Ovary (tissue), 9 donors: ENCODE data around the gene BRD3. TPM values are rescaled to one million over a fixed set of nuclear protein-coding genes. Genes with fewer than 3 reads are reported as not detected.
"Not testable (repeated sequence)": the region's sequence is repeated elsewhere in the genome, so short reads cannot be mapped to it uniquely, and the experiment has no call there.

Experiments
- DNase-seq, 5 donors: peaks; one replicate each; pipeline ENCODE4 v3.0.0-alpha.2; 2019 to 2020
- H3K27ac ChIP-seq, 2 donors: fragments of 200-600 bp; one replicate each; pipeline versions ENCODE4 v1.5.1 to v1.8.0; 2019 to 2022
- H3K27me3 ChIP-seq: fragments of 200-600 bp; one replicate; pipeline ENCODE4 v1.8.0; 2022
- H3K36me3 ChIP-seq: fragments of 200-600 bp; sonication (generic); one replicate; pipeline ENCODE4 v1.5.1; 2019
- H3K4me1 ChIP-seq: one replicate; pipeline ENCODE4 v1.8.1; 2013; ENCODE audit warnings: mild to moderate bottlenecking, moderate library complexity; ENCODE audit not compliant: insufficient read depth
- H3K4me3 ChIP-seq: fragments of 200-600 bp; sonication (generic); one replicate; pipeline ENCODE4 v1.5.1; 2017
- H3K9me3 ChIP-seq, 2 donors: fragments of 200-600 bp in 1 of 2; sonication (generic) in 1 of 2; one replicate each; pipeline versions ENCODE4 v1.5.1 to v1.8.1; 2013 to 2019; ENCODE audit warnings: mild to moderate bottlenecking in 1 of 2, moderate library complexity in 1 of 2
- EP300 ChIP-seq: sonication (generic); formaldehyde crosslinking; IDR thresholded peaks from one replicate; pipeline ENCODE4 v1.6.1; 2017; ENCODE audit warnings: antibody characterized with exemption
- POLR2A ChIP-seq: fragments of 450-650 bp; IDR thresholded peaks from one replicate; pipeline ENCODE4 v1.6.1; 2017; ENCODE audit warnings: antibody characterized with exemption, mild to moderate bottlenecking, moderate library complexity
- WGBS, 3 donors: extraction: QIAGEN DNeasy Blood & Tissue Kit in 1 of 3; methylation state at CpG; one replicate each; pipeline versions ENCODE4 v1.1.5 to v1.1.7; 2013 to 2017; 5-methylcytosine and 5-hydroxymethylcytosine counted together
- intact Hi-C, 4 donors: fragments of 100-400 bp; cut with DNase I; formaldehyde crosslinking; loops; one replicate each; pipeline versions ENCODE4 v1.11.0 to v1.15.1; 2022 to 2023
- polyA plus RNA-seq, 2 donors: library from polyadenylated mRNA; stranded (reverse); fragments of 200-250 nt in 1 of 2; fragments of 350-450 nt in 1 of 2; fragmentation: Illumina TruSeq in 1 of 2; extraction: RNeasy Lipid Tissue Mini Kit (QIAGEN cat#74804) in 1 of 2; gene quantifications; one replicate each; pipeline ENCODE4 v1.2.3, GENCODE V29; 2013 to 2014
- total RNA-seq, 7 donors: library from RNA; depleted of rRNA in 2 of 7; stranded (reverse); fragments of >200 nt in 2 of 7; fragmentation: NEBNext Ultra II Directional in 3 of 7; extraction: Animal tissue kit (Norgen Biotek cat#: 25700) in 3 of 7; gene quantifications; one replicate each; pipeline versions ENCODE4 v1.1.0 to v1.2.4, GENCODE V29; 2016 to 2023
- TF ChIP-seq, protein P1 (sequence below), 3 donors: fragments of 450-650 bp in 2 of 3; fragments of 200-600 bp in 1 of 3; IDR thresholded peaks; one replicate each; pipeline versions ENCODE4 v1.5.1 to v1.8.0; 2016 to 2022; ENCODE audit warnings: antibody characterized with exemption in 3 of 3, mild to moderate bottlenecking in 1 of 3
- donor health status: DM: no; HTN: no; CAD: no; lungs with moderate emphysema.
- donor health status: DM: no; HTN: no; CAD: no.
- donor health status: Bipolar disorder and iron deficiency.
- donor health status: DM: yes; HTN: yes; CAD: no.
- donor health status: DM: no; HTN: no; CAD: no.
- donor health status: DM: yes; HTN: yes; CAD: no.

BRD3 gene
- total and polyA plus RNA-seq, 9 donors, result 14.9 to 52.1 (median 39.2) TPM

DNA sequence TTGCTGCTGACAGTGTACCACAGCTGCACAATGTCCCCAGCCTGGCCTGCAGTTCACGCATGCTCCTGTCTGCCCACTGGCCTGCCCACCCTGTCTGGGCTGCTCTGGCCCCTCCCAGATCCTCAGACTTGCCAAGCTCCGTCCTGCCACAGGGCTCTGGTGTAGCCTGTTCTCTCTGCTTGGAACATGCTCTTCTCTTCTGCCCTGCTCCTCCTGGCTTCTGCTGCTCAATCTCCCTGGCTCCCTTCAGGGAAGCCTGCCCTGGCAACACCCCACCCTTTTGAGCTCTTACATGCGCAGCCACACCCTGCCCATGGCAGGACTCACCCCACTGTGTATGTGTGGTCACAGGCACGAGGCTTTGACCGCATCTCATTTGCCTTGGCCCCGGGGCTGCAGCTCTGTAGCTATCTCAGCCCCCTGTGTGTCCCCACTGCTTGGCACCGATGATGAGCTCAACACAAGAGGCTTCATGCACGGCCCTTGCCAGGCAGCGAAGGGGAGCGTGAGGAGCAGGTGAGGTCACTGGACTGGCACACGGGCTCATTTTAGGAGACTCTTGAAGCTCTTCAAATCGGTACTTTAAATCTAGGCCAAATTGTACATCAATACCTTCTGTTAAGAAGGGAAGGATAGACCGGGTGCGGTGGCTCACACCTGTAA, 20.4 kb upstream of the BRD3 start:
- H3K36me3 ChIP-seq, result no peaks in the 10 kb centered on the region
- H3K27me3 ChIP-seq, result no peaks in the 10 kb centered on the region
- intact Hi-C loops, result no loop called here
- H3K4me3 ChIP-seq, result no peak overlapping the region
- no peak for TF ChIP-seq EP300
- TF ChIP-seq, protein P1, sequence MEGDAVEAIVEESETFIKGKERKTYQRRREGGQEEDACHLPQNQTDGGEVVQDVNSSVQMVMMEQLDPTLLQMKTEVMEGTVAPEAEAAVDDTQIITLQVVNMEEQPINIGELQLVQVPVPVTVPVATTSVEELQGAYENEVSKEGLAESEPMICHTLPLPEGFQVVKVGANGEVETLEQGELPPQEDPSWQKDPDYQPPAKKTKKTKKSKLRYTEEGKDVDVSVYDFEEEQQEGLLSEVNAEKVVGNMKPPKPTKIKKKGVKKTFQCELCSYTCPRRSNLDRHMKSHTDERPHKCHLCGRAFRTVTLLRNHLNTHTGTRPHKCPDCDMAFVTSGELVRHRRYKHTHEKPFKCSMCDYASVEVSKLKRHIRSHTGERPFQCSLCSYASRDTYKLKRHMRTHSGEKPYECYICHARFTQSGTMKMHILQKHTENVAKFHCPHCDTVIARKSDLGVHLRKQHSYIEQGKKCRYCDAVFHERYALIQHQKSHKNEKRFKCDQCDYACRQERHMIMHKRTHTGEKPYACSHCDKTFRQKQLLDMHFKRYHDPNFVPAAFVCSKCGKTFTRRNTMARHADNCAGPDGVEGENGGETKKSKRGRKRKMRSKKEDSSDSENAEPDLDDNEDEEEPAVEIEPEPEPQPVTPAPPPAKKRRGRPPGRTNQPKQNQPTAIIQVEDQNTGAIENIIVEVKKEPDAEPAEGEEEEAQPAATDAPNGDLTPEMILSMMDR (IDR thresholded peaks at IDR 0.05), result no peak
- TF ChIP-seq POLR2A, result no peak
- no peaks in the 10 kb centered on the region for H3K4me1 ChIP-seq
- H3K9me3 ChIP-seq, result no peaks in the 10 kb centered on the region
- WGBS, 3 donors, result 83 to 89% (median 86%) methylated on average over 14 of the region's 14 CpGs
- no peak overlapping the region for H3K27ac ChIP-seq
- DNase-seq, result no peak

DNA sequence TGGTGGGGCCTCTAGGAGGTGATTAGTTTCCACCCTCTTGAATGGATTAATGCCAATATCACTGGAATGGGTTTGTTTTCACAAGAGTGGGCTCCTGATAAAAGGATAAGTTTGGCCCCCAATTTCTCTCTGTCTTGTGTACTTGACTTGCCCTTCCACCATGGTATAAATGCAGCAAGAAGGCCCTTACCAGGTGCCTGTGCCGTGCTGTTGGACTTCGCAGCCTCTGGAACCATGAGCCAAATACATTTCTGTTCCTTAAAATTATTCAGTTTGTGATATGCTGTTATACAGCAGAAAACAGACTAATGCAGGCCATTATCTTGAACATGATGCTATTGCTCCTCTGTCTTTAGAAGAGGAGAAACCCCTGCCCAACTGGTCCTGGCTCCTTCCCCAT, 17.8 kb upstream of the BRD3 start:
- H3K36me3 ChIP-seq, result no peaks in the 10 kb centered on the region
- no peaks in the 10 kb centered on the region for H3K4me1 ChIP-seq
- TF ChIP-seq POLR2A, result no peak
- TF ChIP-seq, protein P1 (IDR thresholded peaks at IDR 0.05), result no peak
- no peak for TF ChIP-seq EP300
- no peaks in the 10 kb centered on the region for H3K9me3 ChIP-seq
- DNase-seq, result no peak
- H3K4me3 ChIP-seq, result no peak overlapping the region
- no peak overlapping the region for H3K27ac ChIP-seq
- H3K27me3 ChIP-seq, result no peaks in the 10 kb centered on the region
- intact Hi-C loops, result no loop called here
- 94 to 98% (median 98%) methylated on average over 2 of the region's 2 CpGs for WGBS, 3 donors

DNA sequence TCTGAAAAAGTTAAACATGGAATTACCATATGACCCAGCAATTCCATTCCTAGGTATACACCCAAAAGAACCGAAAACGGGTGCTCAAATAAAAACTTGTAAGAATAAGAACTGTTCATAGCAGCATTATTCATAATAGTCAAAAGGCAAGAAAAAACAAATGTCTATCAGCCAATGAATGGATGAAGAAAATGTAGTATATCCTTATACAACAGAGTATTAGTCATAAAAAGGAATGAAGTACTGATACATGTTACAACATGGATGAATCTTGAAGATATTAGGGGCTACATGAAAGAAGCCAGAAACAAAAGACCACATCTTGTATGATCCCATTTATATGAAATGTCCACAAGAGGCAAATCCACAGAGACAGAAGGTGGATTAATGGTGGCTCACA, 15.6 kb upstream of the BRD3 start:
- WGBS, 3 donors, result 83 to 91% (median 85%) methylated on average over 2 of the region's 2 CpGs
- no peak overlapping the region for H3K27ac ChIP-seq
- H3K4me1 ChIP-seq, result no peaks in the 10 kb centered on the region
- no peaks in the 10 kb centered on the region for H3K9me3 ChIP-seq
- intact Hi-C loops, result no loop called here
- H3K4me3 ChIP-seq, result no peak overlapping the region
- no peaks in the 10 kb centered on the region for H3K27me3 ChIP-seq
- no peaks in the 10 kb centered on the region for H3K36me3 ChIP-seq
- TF ChIP-seq, protein P1 (IDR thresholded peaks at IDR 0.05), result no peak
- TF ChIP-seq EP300 (no peak), POLR2A (no peak)
- DNase-seq, result no peak

DNA sequence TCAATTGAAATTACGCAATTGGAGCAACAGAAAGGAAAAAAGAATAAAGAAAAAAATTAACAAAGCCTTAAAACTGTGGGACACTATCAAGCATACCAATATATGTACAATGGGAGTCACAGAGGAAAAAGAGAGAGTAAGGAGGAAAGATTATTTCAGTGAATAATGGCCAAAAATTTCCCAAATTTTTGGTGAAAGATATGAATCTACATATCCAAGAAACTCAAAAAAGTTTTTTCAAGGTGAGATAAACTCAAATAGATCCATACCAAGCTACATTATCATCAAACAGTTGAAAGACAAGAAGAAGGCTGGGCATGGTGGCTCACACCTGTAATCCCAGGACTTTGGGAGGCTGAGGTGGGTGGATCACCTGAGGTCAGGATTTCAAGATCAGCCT, 8.8 kb upstream of the BRD3 start:
- H3K9me3 ChIP-seq, result no peaks in the 10 kb centered on the region
- no peak for TF ChIP-seq POLR2A
- TF ChIP-seq, protein P1 (IDR thresholded peaks at IDR 0.05), result no peak
- no peak for TF ChIP-seq EP300
- intact Hi-C loops, result no loop called here
- no peak for DNase-seq
- H3K27me3 ChIP-seq, result no peaks in the 10 kb centered on the region
- H3K4me3 ChIP-seq, result no peak overlapping the region
- 0 to 46% (median 36%) methylated on average over 1 of the region's 1 CpG for WGBS, 3 donors
- no peaks in the 10 kb centered on the region for H3K4me1 ChIP-seq
- no peaks in the 10 kb centered on the region for H3K36me3 ChIP-seq
- H3K27ac ChIP-seq, result no peak overlapping the region

DNA sequence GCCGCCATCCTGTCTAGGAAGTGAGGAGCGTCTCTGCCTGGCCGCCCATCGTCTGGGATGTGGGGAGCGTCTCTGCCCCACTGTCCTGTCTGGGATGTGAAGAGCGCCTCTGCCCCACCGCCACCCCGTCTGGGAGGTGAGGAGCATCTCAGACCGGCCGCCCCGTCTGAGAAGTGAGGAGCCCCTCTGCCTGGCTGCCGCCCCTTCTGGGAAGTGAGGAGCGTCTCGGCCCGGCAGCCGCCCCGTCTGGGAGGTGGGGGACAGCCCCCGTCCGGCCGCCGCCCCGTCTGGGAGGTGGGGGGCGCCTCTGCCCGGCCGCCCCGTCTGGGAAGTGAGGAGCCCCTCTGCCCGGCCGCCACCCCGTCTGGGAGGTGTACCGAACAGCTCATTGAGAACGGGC, 7.9 kb upstream of the BRD3 start:
- intact Hi-C loops, DNase-seq, H3K27me3 ChIP-seq, H3K9me3 ChIP-seq, H3K4me1 ChIP-seq, H3K4me3 ChIP-seq, H3K36me3 ChIP-seq, H3K27ac ChIP-seq: not testable (repeated sequence)
- 70 to 91% (median 84%) methylated on average over 20 to 31 of the region's 31 CpGs for WGBS, 3 donors
